Gastrocnemius medialis (tissue), 4 donors: ENCODE data around the gene HIVEP2. TPM values are rescaled to one million over a fixed set of nuclear protein-coding genes. Genes with fewer than 3 reads are reported as not detected.

Experiments
- ATAC-seq, 2 donors: fragments of 150-250 bp; one replicate each; pipeline ENCODE4 v1.9.1; 2016
- DNase-seq, 2 donors: peaks; one replicate each; pipeline ENCODE4 v3.0.0-alpha.2; 2019
- H3K27ac ChIP-seq, 4 donors: fragments of 200-600 bp; sonication (generic); 1 replicate in 1 of 4; 2 replicates in 3 of 4; pipeline ENCODE4 v1.5.1; 2016 to 2018; ENCODE audit warnings: mild to moderate bottlenecking in 2 of 4, moderate library complexity in 1 of 4
- H3K27me3 ChIP-seq, 3 donors: fragments of 200-600 bp; sonication (generic) in 2 of 3; 1 replicate in 1 of 3; 2 replicates in 2 of 3; pipeline versions ENCODE4 v1.5.1 to v1.6.0; 2016 to 2019; ENCODE audit warnings: mild to moderate bottlenecking in 1 of 3, moderate library complexity in 1 of 3
- H3K36me3 ChIP-seq, 2 donors: fragments of 200-600 bp; sonication (generic) in 1 of 2; one replicate each; pipeline ENCODE4 v1.5.1; 2017 to 2018
- H3K4me1 ChIP-seq, 2 donors: fragments of 200-600 bp; sonication (generic) in 1 of 2; one replicate each; pipeline ENCODE4 v1.5.1; 2016 to 2017; ENCODE audit warnings: mild to moderate bottlenecking in 2 of 2
- H3K4me3 ChIP-seq, 4 donors: fragments of 200-600 bp; sonication (generic) in 3 of 4; 1 replicate in 1 of 4; 2 replicates in 3 of 4; pipeline ENCODE4 v1.5.1; 2016 to 2019; ENCODE audit warnings: mild to moderate bottlenecking in 2 of 4
- H3K9me3 ChIP-seq, 3 donors: fragments of 200-600 bp; sonication (generic) in 2 of 3; 1 replicate in 1 of 3; 2 replicates in 2 of 3; pipeline ENCODE4 v1.5.1; 2016 to 2019
- POLR2A ChIP-seq, 2 donors: fragments of 450-650 bp; IDR thresholded peaks; one replicate each; pipeline ENCODE4 v1.6.1; 2017; ENCODE audit warnings: antibody characterized with exemption in 2 of 2, mild to moderate bottlenecking in 2 of 2, moderate library complexity in 2 of 2
- in situ Hi-C, 4 donors: fragments of 200-750 bp; cut with MboI; loops; one replicate each; pipeline versions ENCODE4 v1.15.0 to v1.8.0; 2017; ENCODE audit warnings: low sequenced_read_pairs in 4 of 4
- intact Hi-C: fragments of 100-400 bp; cut with DNase I; formaldehyde crosslinking; loops from one replicate; pipeline ENCODE4 v1.15.1; 2023; ENCODE audit warnings: low total_unique reads
- total RNA-seq, 4 donors: library from RNA; depleted of rRNA; stranded (reverse); fragments of >200 nt; gene quantifications; one replicate each; pipeline versions ENCODE4 v1.1.0 to v1.2.3, GENCODE V29; 2016
- TF ChIP-seq, protein P1 (sequence below), 5 experiments: fragments of 450-650 bp in 3 of 5; fragments of 200-600 bp in 2 of 5; sonication (generic) in 2 of 5; IDR thresholded peaks in 4 of 5; conservative IDR thresholded peaks in 1 of 5; 1 replicate in 4 of 5; 2 replicates in 1 of 5; pipeline ENCODE4 v1.5.1; 2016 to 2019; ENCODE audit warnings: antibody characterized with exemption in 5 of 5, mild to moderate bottlenecking in 3 of 5, moderate library complexity in 3 of 5

Gene HIVEP2
- total RNA-seq, 4 donors from 2014 or later, result 15.9 to 29.4 (median 25.3) TPM

GRCh38 chr6:142738035-142738396 lies 207.0 kb downstream of the HIVEP2 start:
- in situ Hi-C loops, result no loop called here
- Histone ChIP-seq H3K4me1 (no peaks in the 10 kb centered on the region), H3K27me3 (no peaks in the 10 kb centered on the region), H3K36me3 (no peaks in the 10 kb centered on the region), H3K9me3 (no peaks in the 10 kb centered on the region), H3K27ac (no peak overlapping the region), H3K4me3 (no peak overlapping the region)
- TF ChIP-seq, protein P1, sequence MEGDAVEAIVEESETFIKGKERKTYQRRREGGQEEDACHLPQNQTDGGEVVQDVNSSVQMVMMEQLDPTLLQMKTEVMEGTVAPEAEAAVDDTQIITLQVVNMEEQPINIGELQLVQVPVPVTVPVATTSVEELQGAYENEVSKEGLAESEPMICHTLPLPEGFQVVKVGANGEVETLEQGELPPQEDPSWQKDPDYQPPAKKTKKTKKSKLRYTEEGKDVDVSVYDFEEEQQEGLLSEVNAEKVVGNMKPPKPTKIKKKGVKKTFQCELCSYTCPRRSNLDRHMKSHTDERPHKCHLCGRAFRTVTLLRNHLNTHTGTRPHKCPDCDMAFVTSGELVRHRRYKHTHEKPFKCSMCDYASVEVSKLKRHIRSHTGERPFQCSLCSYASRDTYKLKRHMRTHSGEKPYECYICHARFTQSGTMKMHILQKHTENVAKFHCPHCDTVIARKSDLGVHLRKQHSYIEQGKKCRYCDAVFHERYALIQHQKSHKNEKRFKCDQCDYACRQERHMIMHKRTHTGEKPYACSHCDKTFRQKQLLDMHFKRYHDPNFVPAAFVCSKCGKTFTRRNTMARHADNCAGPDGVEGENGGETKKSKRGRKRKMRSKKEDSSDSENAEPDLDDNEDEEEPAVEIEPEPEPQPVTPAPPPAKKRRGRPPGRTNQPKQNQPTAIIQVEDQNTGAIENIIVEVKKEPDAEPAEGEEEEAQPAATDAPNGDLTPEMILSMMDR (IDR thresholded peaks at IDR 0.05 in 4 of 5, conservative IDR thresholded peaks at IDR 0.05 in 1 of 5), result no peak
- TF ChIP-seq POLR2A (IDR thresholded peaks at IDR 0.05), result no peak
- DNase-seq (no peak), ATAC-seq (no peak)
- intact Hi-C loops, result no loop called here

- intact Hi-C loops, result no loop called here
- TF ChIP-seq, protein P1 (IDR thresholded peaks at IDR 0.05 in 4 of 5, conservative IDR thresholded peaks at IDR 0.05 in 1 of 5), result no peak
- no peak for TF ChIP-seq POLR2A (IDR thresholded peaks at IDR 0.05)
Observed at GRCh38 chr6:142737368-142738034, 207.5 kb downstream of the HIVEP2 start.

GRCh38 chr6:142735204-142735603 lies 209.8 kb downstream of the HIVEP2 start:
- DNase-seq (no peak), ATAC-seq (no peak)
- no peak for TF ChIP-seq POLR2A (IDR thresholded peaks at IDR 0.05)
- TF ChIP-seq, protein P1 (IDR thresholded peaks at IDR 0.05 in 4 of 5, conservative IDR thresholded peaks at IDR 0.05 in 1 of 5), result no peak
- intact Hi-C loops (no loop called here), in situ Hi-C loops (no loop called here)
- H3K4me3 ChIP-seq, result no peak overlapping the region
- H3K27me3 ChIP-seq, result no peaks in the 10 kb centered on the region
- no peaks in the 10 kb centered on the region for H3K36me3 ChIP-seq
- H3K9me3 ChIP-seq, result no peaks in the 10 kb centered on the region
- H3K27ac ChIP-seq, result no peak overlapping the region
- no peaks in the 10 kb centered on the region for H3K4me1 ChIP-seq

More at GRCh38 chr6:142737368-142738034, 207.5 kb downstream of the HIVEP2 start:
- Histone ChIP-seq H3K27ac (no peak overlapping the region), H3K4me3 (no peak overlapping the region), H3K4me1 (no peaks in the 10 kb centered on the region), H3K36me3 (no peaks in the 10 kb centered on the region), H3K27me3 (no peaks in the 10 kb centered on the region), H3K9me3 (no peaks in the 10 kb centered on the region)
- in situ Hi-C loops, result no loop called here
- DNase-seq (no peak), ATAC-seq (no peak)

- in situ Hi-C loops, result no loop called here
Observed at GRCh38 chr6:142732790-142733189, 212.2 kb downstream of the HIVEP2 start.

More at GRCh38 chr6:142732790-142733189, 212.2 kb downstream of the HIVEP2 start:
- intact Hi-C loops, result no loop called here
- ATAC-seq (no peak), DNase-seq (no peak)
- H3K4me3 ChIP-seq, result no peak overlapping the region
- H3K4me1 ChIP-seq, result peaks cover 0 to 4% of the 10 kb centered on the region in 2 donors
- H3K36me3 ChIP-seq, result no peaks in the 10 kb centered on the region
- no peaks in the 10 kb centered on the region for H3K27me3 ChIP-seq
- H3K9me3 ChIP-seq, result no peaks in the 10 kb centered on the region
- no peak for TF ChIP-seq POLR2A (IDR thresholded peaks at IDR 0.05)
- TF ChIP-seq, protein P1 (IDR thresholded peaks at IDR 0.05 in 4 of 5, conservative IDR thresholded peaks at IDR 0.05 in 1 of 5), result no peak
- H3K27ac ChIP-seq, result no peak overlapping the region
